ENCODE results near the gene WNT11.

GRCh38 chr11:76231121-76231738 is 24.9 kb upstream of the WNT11 start:
- TF ChIP-seq EZH2 (optimal IDR thresholded peaks at IDR 0.05; ENCODE audit: low read depth, low read length) (no peak), EZH2phosphoT487 (IDR thresholded peaks at IDR 0.05; ENCODE audit: low read length) (no peak), CTCF (IDR thresholded peaks at IDR 0.05; ENCODE audit: low read length) (no peak)

All from MM.1S (cell line).